ENCODE measurements around the gene MICAL3. TPM values are rescaled to one million over a fixed set of nuclear protein-coding genes. Genes with fewer than 3 reads are reported as not detected.

The MICAL3 gene
- total RNA-seq, 1 donor from 2014 or later, result 54.8 TPM

- H3K9me3 Mint-ChIP-seq (ENCODE audit: low read depth), result no peaks in the 10 kb centered on the region
- DNase-seq (ENCODE audit: low spot score, unreplicated experiment), result no peak
- H3K27ac Mint-ChIP-seq, result no peak overlapping the region
- H3K36me3 Mint-ChIP-seq (ENCODE audit: insufficient read depth), result peaks cover 1% of the 10 kb centered on the region
- no peak overlapping the region for H3K4me3 Mint-ChIP-seq (ENCODE audit: low read depth)
- TF ChIP-seq CTCF (IDR thresholded peaks at IDR 0.05; ENCODE audit: unreplicated experiment), result no peak
- H3K4me1 Mint-ChIP-seq (ENCODE audit: low read depth), result peaks cover 7% of the 10 kb centered on the region
- no peaks in the 10 kb centered on the region for H3K27me3 Mint-ChIP-seq
These were observed 113.1 kb downstream of the MICAL3 start for GRCh38 chr22:17911312-17911705.

GRCh38 chr22:17910561-17911311, 113.6 kb downstream of the MICAL3 start:
- DNase-seq (ENCODE audit: low spot score, unreplicated experiment), result no peak
- Mint-ChIP-seq H3K4me3 (ENCODE audit: low read depth) (no peak overlapping the region), H3K4me1 (ENCODE audit: low read depth) (peaks cover 7% of the 10 kb centered on the region), H3K36me3 (ENCODE audit: insufficient read depth) (peaks cover 1% of the 10 kb centered on the region), H3K9me3 (ENCODE audit: low read depth) (no peaks in the 10 kb centered on the region), H3K27me3 (no peaks in the 10 kb centered on the region), H3K27ac (peak overlapping the region; percentile 12)
- no peak for TF ChIP-seq CTCF (IDR thresholded peaks at IDR 0.05; ENCODE audit: unreplicated experiment)

- Mint-ChIP-seq H3K36me3 (ENCODE audit: insufficient read depth) (peaks cover 8% of the 10 kb centered on the region), H3K9me3 (ENCODE audit: low read depth) (no peaks in the 10 kb centered on the region), H3K4me1 (ENCODE audit: low read depth) (peaks cover 22% of the 10 kb centered on the region), H3K27ac (no peak overlapping the region), H3K27me3 (no peaks in the 10 kb centered on the region), H3K4me3 (ENCODE audit: low read depth) (no peak overlapping the region)
- DNase-seq (ENCODE audit: low spot score, unreplicated experiment), result no peak
- TF ChIP-seq CTCF (IDR thresholded peaks at IDR 0.05; ENCODE audit: unreplicated experiment), result no peak
These were observed 116.7 kb downstream of the MICAL3 start for GRCh38 chr22:17907748-17908051.

GRCh38 chr22:17906978-17907747, 117.2 kb downstream of the MICAL3 start:
- Mint-ChIP-seq H3K4me1 (ENCODE audit: low read depth) (peaks cover 22% of the 10 kb centered on the region), H3K27me3 (no peaks in the 10 kb centered on the region), H3K27ac (no peak overlapping the region), H3K9me3 (ENCODE audit: low read depth) (no peaks in the 10 kb centered on the region), H3K36me3 (ENCODE audit: insufficient read depth) (peaks cover 8% of the 10 kb centered on the region), H3K4me3 (ENCODE audit: low read depth) (no peak overlapping the region)
- no peak for TF ChIP-seq CTCF (IDR thresholded peaks at IDR 0.05; ENCODE audit: unreplicated experiment)
- no peak for DNase-seq (ENCODE audit: low spot score, unreplicated experiment)

- Mint-ChIP-seq H3K4me1 (ENCODE audit: low read depth) (peaks cover 18% of the 10 kb centered on the region), H3K27ac (no peak overlapping the region), H3K27me3 (no peaks in the 10 kb centered on the region), H3K4me3 (ENCODE audit: low read depth) (no peak overlapping the region), H3K9me3 (ENCODE audit: low read depth) (no peaks in the 10 kb centered on the region), H3K36me3 (ENCODE audit: insufficient read depth) (peaks cover 12% of the 10 kb centered on the region)
- DNase-seq (ENCODE audit: low spot score, unreplicated experiment), result no peak
- no peak for TF ChIP-seq CTCF (IDR thresholded peaks at IDR 0.05; ENCODE audit: unreplicated experiment)
These were observed 118.9 kb downstream of the MICAL3 start for GRCh38 chr22:17905445-17905844.
